ENCODE results near the gene MCTP1. TPM values are rescaled to one million over a fixed set of nuclear protein-coding genes. Genes with fewer than 3 reads are reported as not detected.

Gene MCTP1
- total and polyA plus RNA-seq, 2 of the 13 experiments (the other 11 are each of a cell fraction or from before 2014, with no cell fraction given): 0.15 to 0.48 TPM

- TF ChIP-seq HNRNPK (IDR thresholded peaks at IDR 0.05; ENCODE audit: low read depth, low read length, poor library complexity, severe bottlenecking) (no peak), ZSCAN22 (CRISPR knock-in tag; IDR thresholded peaks at IDR 0.05) (no peak), ZNF616 (CRISPR knock-in tag; IDR thresholded peaks at IDR 0.05; ENCODE audit: low read depth) (no peak), SMC3 (IDR thresholded peaks at IDR 0.05; ENCODE audit: low read length) (peak; percentile 10; the same call in 1 of the 2 replicates), FOXP4 (CRISPR knock-in tag; IDR thresholded peaks at IDR 0.05) (0 out of 2 replicates have a peak, but pooled peaks have one; percentile 45), ZNF788 (CRISPR knock-in tag; IDR thresholded peaks at IDR 0.05; ENCODE audit: borderline replicate concordance) (no peak), ZNF839 (CRISPR knock-in tag; IDR thresholded peaks at IDR 0.05; ENCODE audit: borderline replicate concordance) (no peak), YY1 (IDR thresholded peaks at IDR 0.05; ENCODE audit: insufficient read depth, insufficient replicate concordance, low read depth, low read length) (no peak), SP4 (CRISPR knock-in tag; IDR thresholded peaks at IDR 0.05) (no peak), FOXP1 (IDR thresholded peaks at IDR 0.05) (no peak), FOXP1 (CRISPR knock-in tag; IDR thresholded peaks at IDR 0.05) (peak; percentile 42; the same call in 1 of the 2 replicates), GTF2F1 (IDR thresholded peaks at IDR 0.05; ENCODE audit: low read length) (no peak), SIX1 (CRISPR knock-in tag; IDR thresholded peaks at IDR 0.05; ENCODE audit: borderline replicate concordance) (no peak), ZHX2 (IDR thresholded peaks at IDR 0.05; ENCODE audit: low read depth) (no peak), ZHX2 (CRISPR knock-in tag; IDR thresholded peaks at IDR 0.05; ENCODE audit: borderline replicate concordance) (no peak)
- TF ChIP-seq, protein P1, sequence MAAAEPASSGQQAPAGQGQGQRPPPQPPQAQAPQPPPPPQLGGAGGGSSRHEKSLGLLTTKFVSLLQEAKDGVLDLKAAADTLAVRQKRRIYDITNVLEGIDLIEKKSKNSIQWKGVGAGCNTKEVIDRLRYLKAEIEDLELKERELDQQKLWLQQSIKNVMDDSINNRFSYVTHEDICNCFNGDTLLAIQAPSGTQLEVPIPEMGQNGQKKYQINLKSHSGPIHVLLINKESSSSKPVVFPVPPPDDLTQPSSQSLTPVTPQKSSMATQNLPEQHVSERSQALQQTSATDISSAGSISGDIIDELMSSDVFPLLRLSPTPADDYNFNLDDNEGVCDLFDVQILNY (CRISPR knock-in tag; conservative IDR thresholded peaks at IDR 0.05): no peak
Measured at GRCh38 chr5:94849821-94850736, 434.8 kb downstream of the MCTP1 start (continued).
